ENCODE measurements around the gene PPP2R5A.

GRCh38 chr1:212311836-212312497, 26.8 kb downstream of the PPP2R5A start:
- no peak for TF ChIP-seq CTCF (IDR thresholded peaks at IDR 0.05)
- no peak for TF ChIP-seq RFX5 (IDR thresholded peaks at IDR 0.05; ENCODE audit: low read length)
- TF ChIP-seq EP300 (IDR thresholded peaks at IDR 0.05; ENCODE audit: borderline replicate concordance in 1 of 2, low read depth in 1 of 2, low read length in 1 of 2), result no peak
- TF ChIP-seq MAX (IDR thresholded peaks at IDR 0.05; ENCODE audit: low read depth), result no peak
- no peak for TF ChIP-seq SMC3 (IDR thresholded peaks at IDR 0.05; ENCODE audit: low read depth, low read length)
- TF ChIP-seq NRF1 (IDR thresholded peaks at IDR 0.05; ENCODE audit: low read depth, low read length), result no peak
